Tibial artery (tissue), 4 donors: Measurements from ENCODE around the gene CFAP410.

Experiments
- DNase-seq, 2 donors: peaks; one replicate each; pipeline ENCODE4 v3.0.0-alpha.2; 2019
- H3K27ac ChIP-seq, 2 donors: fragments of 200-600 bp; sonication (generic) in 1 of 2; 1 replicate in 1 of 2; 2 replicates in 1 of 2; pipeline ENCODE4 v1.5.1; 2018 to 2019; ENCODE audit warnings: mild to moderate bottlenecking in 1 of 2
- H3K27me3 ChIP-seq, 2 donors: fragments of 200-600 bp; sonication (generic) in 1 of 2; one replicate each; pipeline versions ENCODE4 v1.5.1 to v1.6.0; 2016 to 2019
- H3K36me3 ChIP-seq, 3 donors: fragments of 200-600 bp; sonication (generic) in 2 of 3; one replicate each; pipeline ENCODE4 v1.5.1; 2016 to 2019; ENCODE audit warnings: mild to moderate bottlenecking in 2 of 3
- H3K4me1 ChIP-seq, 4 donors: fragments of 200-600 bp; sonication (generic) in 2 of 4; 1 replicate in 3 of 4; 2 replicates in 1 of 4; pipeline ENCODE4 v1.5.1; 2016 to 2019
- H3K4me3 ChIP-seq, 2 donors: fragments of 200-600 bp; sonication (generic) in 1 of 2; 1 replicate in 1 of 2; 2 replicates in 1 of 2; pipeline ENCODE4 v1.5.1; 2018 to 2019; ENCODE audit warnings: mild to moderate bottlenecking in 2 of 2
- H3K9me3 ChIP-seq, 3 donors: fragments of 200-600 bp; sonication (generic) in 1 of 3; one replicate each; pipeline ENCODE4 v1.5.1; 2016 to 2019
- CTCF ChIP-seq, 2 experiments: fragments of 200-600 bp in 1 of 2; fragments of 450-650 bp in 1 of 2; IDR thresholded peaks; one replicate each; pipeline ENCODE4 v1.5.1; 2017 to 2019; ENCODE audit warnings: antibody characterized with exemption in 2 of 2, mild to moderate bottlenecking in 1 of 2, moderate library complexity in 1 of 2
- intact Hi-C: fragments of 100-400 bp; cut with DNase I; formaldehyde crosslinking; loops from one replicate; pipeline ENCODE4 v1.15.0; 2023; ENCODE audit warnings: low total_unique reads

The CFAP410 gene

DNA sequence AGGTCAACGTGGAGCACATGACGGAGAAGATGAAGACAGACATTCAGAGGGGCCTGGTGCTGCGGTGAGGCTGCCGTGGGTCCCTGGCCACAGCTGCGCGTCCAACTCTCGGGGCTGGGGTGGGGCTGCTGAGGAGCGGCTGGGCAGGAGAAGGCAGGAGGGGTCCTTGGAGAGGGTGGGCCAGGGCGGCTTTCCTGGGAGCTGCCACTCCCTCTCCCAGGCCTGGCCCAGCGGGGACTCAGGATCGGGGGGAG, 14.4 kb downstream of the CFAP410 start:
- DNase-seq, result no peak
- intact Hi-C loops, result loop anchor here (10.0 kb wide), 1 partner anchor 510 kb away; no protein-coding TSS in a partner anchor
- no peaks in the 10 kb centered on the region for H3K27me3 ChIP-seq
- H3K4me1 ChIP-seq, result no peaks in the 10 kb centered on the region
- peaks cover 12 to 92% (median 83%) of the 10 kb centered on the region in 3 donors for H3K36me3 ChIP-seq
- no peak overlapping the region for H3K27ac ChIP-seq
- H3K9me3 ChIP-seq, result no peaks in the 10 kb centered on the region
- H3K4me3 ChIP-seq, result no peak overlapping the region
- no peak for TF ChIP-seq CTCF (IDR thresholded peaks at IDR 0.05)

DNA sequence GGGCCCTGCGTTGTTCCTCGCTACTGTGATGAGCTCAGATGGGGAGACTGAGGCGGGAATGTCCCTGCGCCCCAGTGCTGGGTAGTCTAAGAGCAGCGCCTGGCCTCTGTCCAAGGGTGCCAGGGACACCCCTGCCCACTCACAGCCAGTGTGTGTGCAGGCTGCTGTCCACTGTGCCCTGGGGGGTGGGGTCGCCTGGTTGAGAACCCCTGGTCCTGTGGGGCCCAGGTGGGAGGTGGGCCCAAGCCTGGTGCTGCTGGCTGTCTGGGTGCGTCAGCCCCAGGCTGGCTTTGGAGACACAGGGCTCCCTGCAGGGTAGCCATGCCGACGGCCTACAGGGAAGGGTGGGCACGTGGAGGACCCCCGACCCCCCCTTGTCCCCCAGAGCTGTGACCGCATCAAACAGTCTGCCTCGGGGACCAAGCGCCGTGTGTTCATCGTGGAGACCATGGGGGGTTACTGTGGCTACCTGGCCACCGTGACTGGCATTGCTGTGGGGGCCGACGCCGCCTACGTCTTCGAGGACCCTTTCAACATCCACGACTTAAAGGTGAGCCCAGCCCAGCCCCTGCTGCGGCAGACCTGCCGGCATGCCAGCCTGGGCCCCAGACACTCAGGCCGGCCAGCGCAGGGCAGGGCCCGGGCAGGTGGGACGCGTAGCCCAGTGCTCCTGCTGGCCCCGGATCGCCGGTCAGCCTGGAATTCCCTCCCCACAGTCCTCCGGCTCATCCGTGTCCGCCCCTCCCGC, 14.9 kb downstream of the CFAP410 start:
- no peak overlapping the region for H3K27ac ChIP-seq
- H3K36me3 ChIP-seq, result peaks cover 14 to 93% (median 83%) of the 10 kb centered on the region in 3 donors
- no peak for DNase-seq
- TF ChIP-seq CTCF (IDR thresholded peaks at IDR 0.05), result no peak
- H3K9me3 ChIP-seq, result no peaks in the 10 kb centered on the region
- intact Hi-C loops, result loop anchor here (10.0 kb wide), 1 partner anchor 509 kb away; no protein-coding TSS in a partner anchor
- H3K4me1 ChIP-seq, result no peaks in the 10 kb centered on the region
- H3K27me3 ChIP-seq, result no peaks in the 10 kb centered on the region
- H3K4me3 ChIP-seq, result no peak overlapping the region

DNA sequence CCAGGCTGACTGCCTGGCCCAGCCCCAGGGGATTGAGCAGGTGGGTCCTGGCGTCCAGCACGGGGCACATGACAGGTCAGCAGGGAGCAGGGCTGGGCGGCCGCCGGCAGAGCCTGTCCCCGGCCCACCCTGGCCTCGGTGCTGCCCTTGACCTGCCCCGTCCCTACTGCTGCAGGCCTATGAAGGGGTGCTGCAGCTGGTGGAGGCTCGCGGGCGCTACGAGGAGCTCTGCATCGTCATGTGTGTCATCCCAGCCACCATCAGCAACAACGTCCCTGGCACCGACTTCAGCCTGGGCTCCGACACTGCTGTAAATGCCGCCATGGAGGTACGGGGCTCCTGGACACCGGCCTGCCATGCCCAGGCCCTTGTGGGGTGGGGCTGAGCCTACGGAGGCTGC, 15.6 kb downstream of the CFAP410 start:
- H3K4me3 ChIP-seq, result no peak overlapping the region
- H3K36me3 ChIP-seq, result peaks cover 14 to 100% (median 87%) of the 10 kb centered on the region in 3 donors
- TF ChIP-seq CTCF (IDR thresholded peaks at IDR 0.05), result no peak
- H3K27ac ChIP-seq, result no peak overlapping the region
- H3K9me3 ChIP-seq, result no peaks in the 10 kb centered on the region
- intact Hi-C loops, result loop anchor here (10.0 kb wide), 1 partner anchor 509 kb away; no protein-coding TSS in a partner anchor
- H3K4me1 ChIP-seq, result no peaks in the 10 kb centered on the region
- H3K27me3 ChIP-seq, result no peaks in the 10 kb centered on the region
- DNase-seq, result no peak

DNA sequence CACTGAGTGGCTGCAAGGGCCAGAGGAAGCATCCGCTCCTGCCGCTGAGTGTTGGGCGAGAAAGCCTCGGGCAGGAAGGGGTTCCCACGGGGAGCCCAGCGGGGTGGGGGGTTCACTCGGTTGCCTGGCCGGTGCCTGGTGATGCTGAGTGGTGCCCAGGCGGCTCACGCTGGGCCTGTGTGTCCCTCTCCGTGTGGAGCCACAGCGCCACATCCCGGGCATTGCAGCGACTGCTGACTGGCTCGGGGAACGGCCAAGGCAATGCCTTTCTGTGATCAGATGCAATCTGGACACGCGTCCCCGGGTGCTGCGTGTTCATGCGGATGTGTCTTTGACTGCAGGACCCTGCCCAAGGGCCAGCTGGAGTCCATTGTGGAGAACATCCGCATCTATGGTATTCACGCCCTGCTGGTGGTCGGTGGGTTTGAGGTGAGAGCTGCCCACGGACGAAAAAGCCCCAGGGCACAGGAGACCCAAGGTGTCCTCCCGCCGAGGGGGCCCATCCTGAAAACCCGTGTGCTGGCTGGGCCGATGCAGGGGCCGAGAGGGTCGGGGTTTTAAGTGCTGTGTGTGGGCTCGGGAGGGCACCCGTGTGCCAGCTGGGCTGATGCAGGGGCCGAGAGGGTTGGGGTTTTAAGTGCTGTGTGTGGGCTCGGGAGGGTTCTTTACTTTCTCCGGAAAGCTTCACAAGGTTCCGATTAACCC, 16.4 kb downstream of the CFAP410 start:
- intact Hi-C loops, result loop anchor here (10.0 kb wide), 1 partner anchor 508 kb away; no protein-coding TSS in a partner anchor
- H3K36me3 ChIP-seq, result peaks cover 14 to 100% (median 95%) of the 10 kb centered on the region in 3 donors
- no peaks in the 10 kb centered on the region for H3K9me3 ChIP-seq
- no peaks in the 10 kb centered on the region for H3K27me3 ChIP-seq
- DNase-seq, result no peak
- no peaks in the 10 kb centered on the region for H3K4me1 ChIP-seq
- no peak overlapping the region for H3K4me3 ChIP-seq
- TF ChIP-seq CTCF (IDR thresholded peaks at IDR 0.05), result no peak
- no peak overlapping the region for H3K27ac ChIP-seq

DNA sequence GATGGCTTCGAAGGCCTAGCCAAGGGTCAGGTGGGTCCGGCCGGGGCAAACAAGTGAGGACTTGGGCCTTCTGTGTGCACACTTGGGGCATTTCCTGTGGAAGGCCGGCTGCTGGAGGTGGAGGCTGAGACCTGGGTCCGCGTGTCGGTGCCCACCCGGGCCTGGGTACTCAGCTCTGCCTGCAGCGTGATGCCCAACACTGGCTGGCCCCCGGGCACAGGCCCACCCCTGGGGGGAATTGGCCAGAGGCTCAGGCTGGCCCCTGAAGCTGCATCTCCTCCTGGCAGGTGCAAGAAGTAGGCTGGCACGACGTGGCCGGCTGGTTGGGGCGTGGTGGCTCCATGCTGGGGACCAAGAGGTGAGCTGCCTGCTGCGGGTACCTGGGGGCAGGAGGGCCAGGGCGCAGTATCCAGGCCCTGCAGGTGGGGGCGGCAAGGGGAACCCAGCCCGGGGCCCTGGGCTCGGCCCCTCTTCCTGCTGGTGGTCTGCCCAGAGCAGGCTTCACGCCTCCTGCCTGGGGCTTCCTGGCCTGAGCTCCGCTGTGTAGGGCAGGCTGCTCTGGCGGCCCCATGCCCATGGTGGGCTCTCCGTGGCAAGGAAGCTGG, 17.2 kb downstream of the CFAP410 start:
- no peak for TF ChIP-seq CTCF (IDR thresholded peaks at IDR 0.05)

More for the DNA sequence above, 17.2 kb downstream of the CFAP410 start:
- H3K4me3 ChIP-seq, result no peak overlapping the region
- no peaks in the 10 kb centered on the region for H3K4me1 ChIP-seq
- H3K27me3 ChIP-seq, result no peaks in the 10 kb centered on the region
- peaks cover 14 to 100% (median 97%) of the 10 kb centered on the region in 3 donors for H3K36me3 ChIP-seq
- H3K9me3 ChIP-seq, result no peaks in the 10 kb centered on the region
- no peak for DNase-seq
- no peak overlapping the region for H3K27ac ChIP-seq
- intact Hi-C loops, result loop anchor here (10.0 kb wide), 1 partner anchor 507 kb away; no protein-coding TSS in a partner anchor
